PC-9 (cell line): ENCODE data around the gene ZNF236. TPM values are rescaled to one million over a fixed set of nuclear protein-coding genes. Genes with fewer than 3 reads are reported as not detected.

Experiments
- BruUV-seq: library from RNA; stranded (reverse); fragments of 400-500 nt; replicated peaks from 2 replicates; lab custom pipeline; 2021; lab: Mats Ljungman, UMichigan
- CTCF ChIA-PET: fragments of 300-600 bp; sonication (Branson Sonifier 250); formaldehyde crosslinking; loops from one replicate; lab custom pipeline; 2022; ENCODE audit warnings: antibody characterized with exemption; lab: Charles Lee
- POLR2A ChIA-PET: fragments of 300-600 bp; sonication (Branson Sonifier 250); formaldehyde crosslinking; loops from one replicate; lab custom pipeline; 2022; ENCODE audit warnings: antibody characterized with exemption; ENCODE audit not compliant: unreplicated experiment; lab: Charles Lee
- DNase-seq, 2 experiments: peaks; one replicate each; pipeline versions ENCODE4 v3.0.0 to v3.0.0-alpha.2; 2015 to 2022; ENCODE audit warnings: mixed read lengths in 1 of 2
- H2AFZ ChIP-seq: fragments of 200-600 bp; sonication (generic); 2 replicates; pipeline ENCODE4 v1.8.1; 2017; ENCODE audit warnings: antibody characterized with exemption
- H3F3A ChIP-seq: fragments of 200-600 bp; sonication (generic); 2 replicates; pipeline ENCODE4 v1.8.1; 2017; ENCODE audit warnings: antibody characterized with exemption, mild to moderate bottlenecking, low read depth; ENCODE audit not compliant: insufficient read depth
- H3K27ac ChIP-seq: fragments of 200-600 bp; sonication (generic); 2 replicates; pipeline ENCODE4 v1.6.1; 2016; ENCODE audit warnings: mixed run types
- H3K27me3 ChIP-seq: fragments of 200-600 bp; sonication (generic); 2 replicates; pipeline ENCODE4 v1.6.1; 2016; ENCODE audit warnings: low read depth, mixed run types; ENCODE audit not compliant: insufficient read depth
- H3K36me3 ChIP-seq: fragments of 200-600 bp; sonication (generic); 2 replicates; pipeline ENCODE4 v1.6.1; 2016; ENCODE audit warnings: low read depth, mixed run types
- H3K4me1 ChIP-seq: fragments of 200-600 bp; sonication (generic); replicated peaks from 2 replicates; pipeline ENCODE4 v1.6.1; 2016; ENCODE audit warnings: mixed run types; ENCODE audit not compliant: insufficient read depth
- H3K4me2 ChIP-seq: fragments of 200-600 bp; sonication (generic); 2 replicates; pipeline ENCODE4 v1.6.1; 2017; ENCODE audit warnings: mixed run types
- H3K4me3 ChIP-seq: fragments of 200-600 bp; sonication (generic); 2 replicates; pipeline ENCODE4 v1.6.1; 2016; ENCODE audit warnings: mixed run types
- H3K79me2 ChIP-seq: fragments of 200-600 bp; sonication (generic); 2 replicates; pipeline ENCODE4 v1.6.1; 2017; ENCODE audit warnings: low read depth, mixed run types
- H3K9me2 ChIP-seq: fragments of 200-600 bp; sonication (generic); 2 replicates; pipeline ENCODE4 v1.8.1; 2017; ENCODE audit warnings: mild to moderate bottlenecking; ENCODE audit not compliant: insufficient read depth
- H3K9me3 ChIP-seq: fragments of 200-600 bp; sonication (generic); 2 replicates; pipeline ENCODE4 v1.8.1; 2016; ENCODE audit warnings: low read depth; ENCODE audit not compliant: insufficient read depth
- H4K20me1 ChIP-seq: fragments of 200-600 bp; sonication (generic); 2 replicates; pipeline ENCODE4 v1.8.1; 2017; ENCODE audit not compliant: insufficient read depth
- CTCF ChIP-seq: fragments of 200-600 bp; sonication (generic); conservative IDR thresholded peaks from 2 replicates; pipeline ENCODE4 v1.6.1; 2017; ENCODE audit warnings: mixed run types, antibody characterized with exemption, mild to moderate bottlenecking, moderate library complexity
- EZH2 ChIP-seq: fragments of 200-600 bp; sonication (generic); IDR thresholded peaks from 2 replicates; pipeline ENCODE4 v1.8.0; 2017; ENCODE audit warnings: antibody characterized with exemption, low read depth
- intact Hi-C: fragments of 100-400 bp; cut with micrococcal nuclease; formaldehyde crosslinking; loops from one replicate; pipeline ENCODE4 v1.10.0; 2022; ENCODE audit not compliant: unreplicated experiment
- total RNA-seq: library from RNA; stranded (reverse); gene quantifications from 2 replicates; pipeline ENCODE4 v1.2.3, GENCODE V29; 2021

ZNF236 gene
- total RNA-seq, 1 experiment from 2014 or later: 10.8 TPM

DNA sequence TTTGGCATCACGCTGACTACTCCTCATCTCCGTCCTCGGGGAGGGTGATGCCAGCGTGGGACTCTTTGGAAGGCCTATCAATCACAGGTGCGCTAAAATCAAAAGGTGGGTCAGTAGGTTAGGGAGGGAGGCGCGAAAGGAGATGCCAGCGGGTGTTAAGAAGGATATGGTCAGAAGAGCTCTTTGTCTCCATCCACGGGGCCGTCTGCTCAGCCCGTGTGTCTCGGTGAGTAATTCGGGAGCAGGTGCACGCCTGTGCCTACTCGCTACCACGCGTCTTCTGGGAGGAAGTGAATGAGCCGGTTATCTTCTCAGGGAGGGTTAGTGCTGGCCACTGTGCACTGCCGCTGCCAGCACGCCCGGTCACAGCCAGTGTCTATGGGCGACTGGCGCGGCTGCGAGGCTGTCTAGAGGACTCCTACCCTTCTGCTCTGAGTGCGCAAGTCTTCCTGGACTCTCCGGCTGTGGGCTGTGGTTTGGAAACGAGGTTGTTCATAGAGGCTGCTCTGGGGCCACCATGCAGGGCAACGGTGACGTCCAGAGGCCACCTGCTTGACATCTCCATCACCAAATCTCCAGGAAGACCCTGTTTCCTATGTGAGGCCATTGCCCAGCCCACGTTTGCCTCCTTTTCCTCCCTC lies 156.9 kb downstream of the ZNF236 start:
- no peaks in the 10 kb centered on the region for H3K9me2 ChIP-seq
- no peaks in the 10 kb centered on the region for H4K20me1 ChIP-seq
- ChIA-PET POLR2A (no interaction called here), CTCF (no interaction called here)
- DNase-seq: no peak
- no peaks in the 10 kb centered on the region for H3K36me3 ChIP-seq
- no peak overlapping the region for H3K4me3 ChIP-seq
- no peak for TF ChIP-seq CTCF
- TF ChIP-seq EZH2: no peak
- H3K27me3 ChIP-seq: no peaks in the 10 kb centered on the region
- H3K9me3 ChIP-seq: no peaks in the 10 kb centered on the region
- no peaks in the 10 kb centered on the region for H3K4me1 ChIP-seq
- H3K27ac ChIP-seq: no peak overlapping the region
- intact Hi-C loops: no loop called here
- no TSS peak for BruUV-seq
- H3F3A ChIP-seq: no peaks in the 10 kb centered on the region
- H3K4me2 ChIP-seq: no peak overlapping the region
- H3K79me2 ChIP-seq: no peaks in the 10 kb centered on the region
- H2AFZ ChIP-seq: no peak overlapping the region

- Histone ChIP-seq H3K4me1 (no peaks in the 10 kb centered on the region), H3K9me2 (no peaks in the 10 kb centered on the region), H4K20me1 (no peaks in the 10 kb centered on the region), H3K4me3 (no peak overlapping the region), H3K27me3 (no peaks in the 10 kb centered on the region), H3K36me3 (no peaks in the 10 kb centered on the region), H3K79me2 (no peaks in the 10 kb centered on the region), H3F3A (no peaks in the 10 kb centered on the region), H3K27ac (no peak overlapping the region), H3K4me2 (no peak overlapping the region), H3K9me3 (no peaks in the 10 kb centered on the region), H2AFZ (no peak overlapping the region)
- TF ChIP-seq EZH2 (no peak), CTCF (no peak)
- BruUV-seq: no TSS peak
- ChIA-PET CTCF (no interaction called here), POLR2A (interaction anchor here (0.6 kb wide), 1 partner anchor 17 kb away, joined by 5 read pairs; no protein-coding TSS in a partner anchor)
- DNase-seq: no peak
- intact Hi-C loops: no loop called here
Observed at GRCh38 chr18:76979906-76980305, 157.5 kb downstream of the ZNF236 start.

DNA sequence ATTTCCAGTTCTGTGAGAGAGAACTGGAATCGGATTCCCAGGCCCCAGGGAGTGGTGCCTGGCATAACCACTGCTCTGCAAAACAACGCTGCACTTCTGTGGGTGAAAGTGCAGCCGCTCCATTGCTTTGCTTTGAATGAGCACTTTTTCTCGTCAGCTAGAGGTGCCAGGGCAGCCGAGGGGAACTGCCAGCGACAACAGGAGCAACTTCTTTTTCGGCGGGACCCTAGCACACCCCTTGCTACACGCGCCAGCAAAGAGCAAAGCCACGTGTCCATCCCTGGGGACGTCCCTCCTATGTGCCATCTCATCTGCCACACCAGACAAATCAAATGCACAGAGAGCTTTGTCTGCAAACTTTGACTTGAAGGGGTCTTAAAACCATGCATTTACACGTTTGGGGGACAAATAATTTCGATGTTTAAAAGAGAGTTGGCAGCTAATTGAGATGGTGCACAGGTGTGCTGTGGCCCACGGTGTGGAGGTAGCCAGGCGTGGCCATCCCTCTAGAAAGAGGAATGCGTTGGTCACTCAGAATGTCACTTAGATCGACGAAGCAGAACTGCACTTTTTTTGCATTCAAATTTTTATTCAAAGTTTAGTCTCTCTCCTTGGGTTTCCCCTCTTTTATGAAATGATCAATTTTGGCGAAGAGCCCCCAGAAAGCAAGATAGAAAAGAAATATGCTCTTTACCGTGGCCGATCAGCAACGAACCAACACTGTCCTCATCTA lies 158.5 kb downstream of the ZNF236 start:
- H3K36me3 ChIP-seq: no peaks in the 10 kb centered on the region
- H3K9me3 ChIP-seq: no peaks in the 10 kb centered on the region
- H3K9me2 ChIP-seq: no peaks in the 10 kb centered on the region
- no peak overlapping the region for H3K4me2 ChIP-seq
- no peaks in the 10 kb centered on the region for H3K27me3 ChIP-seq
- H3K4me1 ChIP-seq: no peaks in the 10 kb centered on the region
- TF ChIP-seq CTCF (no peak), EZH2 (no peak)
- no TSS peak for BruUV-seq
- H3K79me2 ChIP-seq: no peaks in the 10 kb centered on the region
- no peak overlapping the region for H2AFZ ChIP-seq
- DNase-seq: no peak
- intact Hi-C loops: no loop called here
- ChIA-PET CTCF (no interaction called here), POLR2A (no interaction called here)
- no peak overlapping the region for H3K27ac ChIP-seq
- no peak overlapping the region for H3K4me3 ChIP-seq
- H3F3A ChIP-seq: no peaks in the 10 kb centered on the region
- no peaks in the 10 kb centered on the region for H4K20me1 ChIP-seq
